K562 (cell line): ENCODE data around the gene TMEM53. TPM values are rescaled to one million over a fixed set of nuclear protein-coding genes. Genes with fewer than 3 reads are reported as not detected.
A peak's percentile ranks its signal among the peaks of the same experiment; 100 is the strongest.

Experiments used
- ATAC-seq: fragments of 200-7000 bp; cut with Tn5 transposase; 3 replicates; pipeline ENCODE4 v1.9.1; 2020; ENCODE audit warnings: moderate library complexity
- BruUV-seq: library from RNA; stranded (reverse); fragments of 400-500 nt; replicated peaks from 2 replicates; lab custom pipeline; 2021; lab: Mats Ljungman, UMichigan
- CTCF ChIA-PET: fragments of 300-600 bp; formaldehyde crosslinking; extraction: SDS; loops from one replicate; lab custom pipeline; 2021; ENCODE audit warnings: low intra/inter-chr PET ratio; lab: Yijun Ruan, JAX
- POLR2A ChIA-PET: fragments of 300-600, 350-650 bp; sonication (Branson Sonifier 250); formaldehyde crosslinking; extraction: SDS; loops from one replicate; lab custom pipeline; 2021; ENCODE audit warnings: antibody characterized with exemption, inconsistent platforms; lab: Yijun Ruan, JAX
- DNase-seq, 4 experiments: peaks; one replicate each; pipeline versions ENCODE4 v3.0.0 to v3.0.0-alpha.2; 2011 to 2018; ENCODE audit warnings: low spot score in 3 of 4, mixed read lengths in 3 of 4; ENCODE audit errors: extremely low read depth in 1 of 4
- FAIRE-seq: peaks from 2 replicates; lab custom pipeline; 2011; peaks lifted over from hg19 to GRCh38; lab: Jason Lieb, UNC
- H2AFZ ChIP-seq: 2 replicates; pipeline ENCODE4 v1.6.0; 2011; ENCODE audit warnings: low read depth, low read length, control low read depth, inconsistent platforms
- H3K27ac ChIP-seq: fragments of 200-600 bp; 3 replicates; pipeline ENCODE4 v1.8.0; 2011; ENCODE audit warnings: low read depth, mild to moderate bottlenecking, control low read depth, inconsistent platforms, low read length, moderate library complexity, mixed read lengths; ENCODE audit errors: extremely low read depth
- H3K27me3 ChIP-seq, 2 experiments: fragments of 300-600 bp in 1 of 2; 2 replicates in 1 of 2; 3 replicates in 1 of 2; pipeline versions ENCODE4 v1.6.0 to v1.8.0; 2011; ENCODE audit warnings: inconsistent platforms in 2 of 2, low read length in 2 of 2, mild to moderate bottlenecking in 1 of 2, mixed read lengths in 1 of 2, moderate library complexity in 1 of 2; ENCODE audit not compliant: control insufficient read depth in 2 of 2, insufficient read depth in 2 of 2
- H3K36me3 ChIP-seq: fragments of 300-600 bp; 3 replicates; pipeline ENCODE4 v1.8.0; 2011; ENCODE audit warnings: mild to moderate bottlenecking, low read length, inconsistent platforms; ENCODE audit not compliant: control insufficient read depth, insufficient read depth
- H3K4me1 ChIP-seq, 2 experiments: fragments of 200-600 bp in 1 of 2; replicated peaks in 1 of 2; 2 replicates in 1 of 2; 3 replicates in 1 of 2; pipeline versions ENCODE4 v1.5.1 to v1.8.0; 2011; ENCODE audit warnings: inconsistent platforms in 2 of 2, low read length in 2 of 2, mild to moderate bottlenecking in 1 of 2, mixed read lengths in 1 of 2, moderate library complexity in 1 of 2; ENCODE audit not compliant: control insufficient read depth in 2 of 2, insufficient read depth in 2 of 2
- H3K4me2 ChIP-seq: 2 replicates; pipeline ENCODE4 v1.6.1; 2011; ENCODE audit warnings: low read length, control low read depth, inconsistent platforms, mixed read lengths; ENCODE audit not compliant: insufficient read depth
- H3K4me3 ChIP-seq: fragments of 200-600 bp; sonication (generic), shearing (Covaris generic); 2 replicates; pipeline ENCODE4 v1.5.1; 2016; ENCODE audit warnings: control low read depth, inconsistent platforms
- H3K79me2 ChIP-seq: fragments of 200-600 bp; 3 replicates; pipeline ENCODE4 v1.8.0; 2011; ENCODE audit warnings: low read length, inconsistent platforms; ENCODE audit not compliant: control insufficient read depth, insufficient read depth
- H3K9ac ChIP-seq, 2 experiments: 2 replicates each; pipeline versions ENCODE4 v1.6.0 to v1.6.1; 2011; ENCODE audit warnings: low read depth in 2 of 2, low read length in 2 of 2, control low read depth in 1 of 2, inconsistent platforms in 1 of 2, mild to moderate bottlenecking in 1 of 2, mixed read lengths in 1 of 2; ENCODE audit not compliant: insufficient read depth in 1 of 2
- H3K9me1 ChIP-seq: one replicate; pipeline ENCODE4 v1.6.0; 2011; ENCODE audit warnings: inconsistent platforms, mild to moderate bottlenecking, low read length, moderate library complexity; ENCODE audit not compliant: control insufficient read depth, insufficient read depth
- H3K9me3 ChIP-seq: replicated peaks from 2 replicates; pipeline ENCODE4 v1.5.1; 2011; ENCODE audit warnings: low read depth, low read length, inconsistent platforms; ENCODE audit not compliant: control insufficient read depth, insufficient read depth
- H4K20me1 ChIP-seq: replicated peaks from 2 replicates; pipeline ENCODE4 v1.6.1; 2011; ENCODE audit warnings: low read length, inconsistent platforms, mixed read lengths; ENCODE audit not compliant: control insufficient read depth, insufficient read depth
- RAD21 ChIP-seq, 2 experiments: fragments of 250-450 bp in 1 of 2; fragments of 450-650 bp in 1 of 2; sonication (Bioruptor Pico) in 1 of 2; formaldehyde crosslinking in 1 of 2; IDR thresholded peaks in 1 of 2; conservative IDR thresholded peaks in 1 of 2; 2 replicates each; pipeline versions ENCODE4 v1.4.0 to v1.8.0; 2020 to 2022; ENCODE audit warnings: mild to moderate bottlenecking in 2 of 2, moderate library complexity in 1 of 2
- SETDB1 ChIP-seq: IDR thresholded peaks from one replicate; pipeline ENCODE4 v1.6.1; 2012; ENCODE audit warnings: low read length, control low read depth, inconsistent platforms
- WGBS: fragments of 100-300 bp; shearing (Covaris generic); methylation state at CpG from one replicate; pipeline ENCODE4 v1.1.6; 2016; ENCODE audit warnings: low coverage, mixed read lengths; ENCODE audit not compliant: insufficient coverage; ENCODE audit errors: missing lambda C conversion rate; 5-methylcytosine and 5-hydroxymethylcytosine counted together
- in situ Hi-C: fragments of 300-500 bp; cut with MboI; formaldehyde crosslinking; loops from 4 replicates; pipeline ENCODE4 v1.15.0; 2018; ENCODE audit warnings: inconsistent platforms, mixed read lengths
- intact Hi-C: fragments of 100-400 bp; cut with micrococcal nuclease; formaldehyde crosslinking; loops from 2 replicates; pipeline ENCODE4 v1.14.2; 2022
- polyA plus RNA-seq, 8 experiments: library from polyadenylated mRNA; depleted of rRNA in 4 of 8; stranded (reverse) in 5 of 8; unstranded in 3 of 8; fragments of >200 nt; fragmentation: Nextera tagmentation in 2 of 8; fragmentation: Illumina TruSeq in 1 of 8; extraction: Ambion mirVana in 2 of 8; extraction: Trizol in 1 of 8; gene quantifications; 2 replicates each; pipeline versions ENCODE4 v1.2.1 to v1.2.3, GENCODE V29; 2011 to 2014; ENCODE audit warnings: inconsistent platforms in 1 of 8, missing spikeins in 1 of 8
- total RNA-seq, 7 experiments: library from RNA; depleted of rRNA in 6 of 7; stranded (reverse); fragments of >200 nt in 6 of 7; fragmentation: Illumina TruSeq in 2 of 7; extraction: Trizol in 2 of 7; gene quantifications; 2 replicates each; pipeline versions ENCODE4 v1.2.1 to v1.2.3, GENCODE V29; 2011 to 2021; ENCODE audit warnings: low replicate concordance in 1 of 7
- TF ChIP-seq, protein P1 (sequence below), 3 experiments: IDR thresholded peaks in 2 of 3; conservative IDR thresholded peaks in 1 of 3; 2 replicates each; pipeline ENCODE4 v1.5.1; 2011 to 2012; ENCODE audit warnings: low read length in 3 of 3, mild to moderate bottlenecking in 3 of 3, control low read depth in 2 of 3, improper control_type of control experiment in 1 of 3, inconsistent platforms in 1 of 3, low read depth in 1 of 3, mixed read lengths in 1 of 3, moderate library complexity in 1 of 3; ENCODE audit not compliant: insufficient read depth in 2 of 3

The TMEM53 gene
- total and polyA plus RNA-seq, 9 of the 15 experiments (the other 6 are each of a cell fraction or from before 2014, with no cell fraction given): 0.23 to 3.7 (median 2.0) TPM

DNA sequence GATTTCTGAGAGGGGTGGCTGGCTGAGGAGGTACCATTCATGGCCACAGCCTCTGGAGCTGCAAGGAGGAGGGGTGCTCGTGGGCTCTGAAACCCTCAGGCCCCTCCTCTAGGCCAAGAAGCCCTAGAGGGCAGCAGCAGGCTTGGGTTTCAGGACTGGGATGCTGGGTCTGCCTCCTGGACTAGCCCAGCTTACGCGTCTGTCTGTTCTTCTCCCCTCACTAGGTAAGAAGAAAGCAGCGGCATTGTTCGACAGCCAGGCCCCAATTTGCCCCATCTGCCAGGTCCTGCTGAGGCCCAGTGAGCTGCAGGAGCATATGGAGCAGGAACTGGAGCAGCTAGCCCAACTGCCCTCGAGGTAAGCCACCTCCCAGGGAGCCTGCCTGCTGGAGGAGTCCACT, 60.3 kb downstream of the TMEM53 start:
- no peaks in the 10 kb centered on the region for H3K79me2 ChIP-seq
- no peak overlapping the region for H3K4me2 ChIP-seq
- POLR2A ChIA-PET: interaction anchor here (0.6 to 12.0 kb wide), 4 partner anchors 11 to 848 kb away, joined by 3 to 122 read pairs (median 3); no protein-coding TSS in a partner anchor
- CTCF ChIA-PET: no interaction called here
- no peak overlapping the region for H2AFZ ChIP-seq
- ATAC-seq (no peak), DNase-seq (no peak), FAIRE-seq (no peak)
- 0 out of 4 replicates have a peak, but pooled peaks of 1 of the 2 experiments have one; percentile 14 for TF ChIP-seq RAD21 (CRISPR knock-in tag; conservative IDR thresholded peaks at IDR 0.05 in 1 of 2, IDR thresholded peaks at IDR 0.05 in 1 of 2)
- TF ChIP-seq SETDB1: no peak
- TF ChIP-seq, protein P1, sequence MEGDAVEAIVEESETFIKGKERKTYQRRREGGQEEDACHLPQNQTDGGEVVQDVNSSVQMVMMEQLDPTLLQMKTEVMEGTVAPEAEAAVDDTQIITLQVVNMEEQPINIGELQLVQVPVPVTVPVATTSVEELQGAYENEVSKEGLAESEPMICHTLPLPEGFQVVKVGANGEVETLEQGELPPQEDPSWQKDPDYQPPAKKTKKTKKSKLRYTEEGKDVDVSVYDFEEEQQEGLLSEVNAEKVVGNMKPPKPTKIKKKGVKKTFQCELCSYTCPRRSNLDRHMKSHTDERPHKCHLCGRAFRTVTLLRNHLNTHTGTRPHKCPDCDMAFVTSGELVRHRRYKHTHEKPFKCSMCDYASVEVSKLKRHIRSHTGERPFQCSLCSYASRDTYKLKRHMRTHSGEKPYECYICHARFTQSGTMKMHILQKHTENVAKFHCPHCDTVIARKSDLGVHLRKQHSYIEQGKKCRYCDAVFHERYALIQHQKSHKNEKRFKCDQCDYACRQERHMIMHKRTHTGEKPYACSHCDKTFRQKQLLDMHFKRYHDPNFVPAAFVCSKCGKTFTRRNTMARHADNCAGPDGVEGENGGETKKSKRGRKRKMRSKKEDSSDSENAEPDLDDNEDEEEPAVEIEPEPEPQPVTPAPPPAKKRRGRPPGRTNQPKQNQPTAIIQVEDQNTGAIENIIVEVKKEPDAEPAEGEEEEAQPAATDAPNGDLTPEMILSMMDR (IDR thresholded peaks at IDR 0.05 in 2 of 3, conservative IDR thresholded peaks at IDR 0.05 in 1 of 3; ENCODE audit: insufficient read depth in 2 of 3, low read depth in 1 of 3, low read length in 3 of 3): peak in 1 of 3 experiments; percentile 11; a peak in 1 of 6 replicates
- no peaks in the 10 kb centered on the region for H3K36me3 ChIP-seq
- H3K9me3 ChIP-seq: no peaks in the 10 kb centered on the region
- peaks cover 3% of the 10 kb centered on the region; the same call in 1 of the 2 replicates for H4K20me1 ChIP-seq
- WGBS: 60% methylated on average over 6 of the region's 6 CpGs
- in situ Hi-C loops (no loop called here), intact Hi-C loops (no loop called here)
- no peaks in the 10 kb centered on the region for H3K27me3 ChIP-seq
- no peak overlapping the region for H3K27ac ChIP-seq
- peaks cover 27 to 45% of the 10 kb centered on the region in 2 experiments for H3K4me1 ChIP-seq
- H3K9me1 ChIP-seq: peaks cover 5% of the 10 kb centered on the region
- H3K4me3 ChIP-seq: no peak overlapping the region
- H3K9ac ChIP-seq: peak overlapping the region in 1 of 2 experiments; percentile 18; a peak in 2 of 4 replicates
- BruUV-seq: no TSS peak
